NCI-H1105 treated with DMSO at 0.1 percent for 48 hours (cell line): ENCODE measurements around the gene BORA.
"Not testable (repeated sequence)": the region's sequence is repeated elsewhere in the genome, so short reads cannot be mapped to it uniquely, and the experiment has no call there.

Experiments used
- DNase-seq: peaks from one replicate; lab custom pipeline; 2025; lab: John Stamatoyannopoulos, UW

The BORA gene

GRCh38 chr13:72763411-72763810, 35.7 kb downstream of the BORA start:
- DNase-seq, result no peak

- no peak for DNase-seq
Measured at GRCh38 chr13:72774019-72774418, 46.3 kb downstream of the BORA start.

GRCh38 chr13:72781451-72782439, 54.0 kb downstream of the BORA start, which contains the start of the genes DIS3 and PIBF1:
TSS of gene DIS3 (minus strand) at chr13:72781900. CDS start at chr13:72781832, 68 bp downstream.
TSS of gene PIBF1 (plus strand) at chr13:72782133. CDS start at chr13:72783470, 1,337 bp downstream.
- peak; percentile 89 for DNase-seq

- DNase-seq, result no peak
Measured at GRCh38 chr13:72782717-72783116, 55.0 kb downstream of the BORA start.

- not testable (repeated sequence) for DNase-seq
Measured at GRCh38 chr13:72784679-72785078, 57.0 kb downstream of the BORA start.

DNA sequence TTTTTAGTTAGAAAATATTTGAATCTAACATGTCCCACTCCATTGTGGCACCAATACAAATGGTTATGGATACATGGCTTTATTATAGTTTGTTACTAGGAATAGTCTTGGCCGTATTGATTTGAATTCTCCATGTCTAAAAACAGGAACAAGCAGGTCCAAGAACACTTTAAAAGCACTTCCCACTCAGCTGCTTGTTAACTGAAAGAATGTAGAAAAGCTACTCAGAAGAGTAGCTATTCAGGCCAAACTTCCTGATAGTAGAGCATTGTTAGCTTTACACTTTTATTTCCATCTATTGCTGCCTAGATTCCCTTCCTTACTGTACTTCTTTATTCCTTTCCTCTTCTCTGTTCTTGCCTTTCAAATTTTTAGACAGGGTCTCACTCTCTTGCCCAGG, 61.1 kb downstream of the BORA start:
- no peak for DNase-seq

GRCh38 chr13:72792640-72793039, 64.9 kb downstream of the BORA start:
- DNase-seq, result no peak

DNA sequence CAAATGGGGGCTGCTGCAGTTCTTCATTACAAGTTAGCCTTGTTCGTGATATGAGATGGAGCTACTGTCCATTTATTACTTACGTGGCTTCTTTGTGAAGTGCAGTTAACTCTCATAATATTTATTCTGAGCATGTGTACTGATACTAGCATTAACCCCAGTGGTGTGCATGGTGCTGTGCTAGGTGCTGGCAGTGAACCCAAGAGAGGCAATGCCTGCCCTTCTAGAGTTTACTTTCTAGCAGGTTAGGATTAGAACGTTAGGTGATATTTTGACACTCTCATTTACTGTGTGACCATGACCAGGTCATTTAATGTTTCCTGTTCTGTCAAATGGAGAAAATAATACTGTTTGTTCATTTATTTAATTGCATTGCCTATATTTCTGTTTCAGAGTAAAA, 71.1 kb downstream of the BORA start:
- DNase-seq, result no peak

- no peak for DNase-seq
Measured at GRCh38 chr13:72804301-72804700, 76.6 kb downstream of the BORA start.
